ENCODE results near the gene SERPINB10. TPM values are rescaled to one million over a fixed set of nuclear protein-coding genes. Genes with fewer than 3 reads are reported as not detected.

The SERPINB10 gene
- polyA plus RNA-seq, 1 experiment = not detected

GRCh38 chr18:63905361-63905760, 2.4 kb upstream of the SERPINB10 start:
- ChIA-PET CTCF (no interaction called here), POLR2A (no interaction called here)
- no peak overlapping the region for H3K4me3 ChIP-seq (ENCODE audit: low read depth, low read length)
- no peaks in the 10 kb centered on the region for H3K27me3 ChIP-seq (ENCODE audit: control insufficient read depth, insufficient read depth, low read length)
- TF ChIP-seq CTCF (IDR thresholded peaks at IDR 0.05; ENCODE audit: low read depth, low read length) = no peak
- no peaks in the 10 kb centered on the region for H3K9me3 ChIP-seq (ENCODE audit: control insufficient read depth, insufficient read depth, low read length)
- H3K27ac ChIP-seq (ENCODE audit: low read depth, low read length) = no peak overlapping the region
- DNase-seq (ENCODE audit: low read depth, low spot score) = no peak

- Histone ChIP-seq H3K27ac (ENCODE audit: low read depth, low read length) (no peak overlapping the region), H3K9me3 (ENCODE audit: control insufficient read depth, insufficient read depth, low read length) (no peaks in the 10 kb centered on the region), H3K27me3 (ENCODE audit: control insufficient read depth, insufficient read depth, low read length) (no peaks in the 10 kb centered on the region), H3K4me3 (ENCODE audit: low read depth, low read length) (no peak overlapping the region)
- ChIA-PET POLR2A (no interaction called here), CTCF (no interaction called here)
- no peak for DNase-seq (ENCODE audit: low read depth, low spot score)
- no peak for TF ChIP-seq CTCF (IDR thresholded peaks at IDR 0.05; ENCODE audit: low read depth, low read length)
Measured at GRCh38 chr18:63906056-63906455, 1.7 kb upstream of the SERPINB10 start.

- no peaks in the 10 kb centered on the region for H3K27me3 ChIP-seq (ENCODE audit: control insufficient read depth, insufficient read depth, low read length)
- H3K27ac ChIP-seq (ENCODE audit: low read depth, low read length) = no peak overlapping the region
- CTCF ChIA-PET = interaction anchor here (1.2 kb wide), 1 partner anchor 85 kb away, joined by 3 read pairs; no protein-coding TSS in a partner anchor
- no peak for TF ChIP-seq CTCF (IDR thresholded peaks at IDR 0.05; ENCODE audit: low read depth, low read length)
- DNase-seq (ENCODE audit: low read depth, low spot score) = no peak
- no peak overlapping the region for H3K4me3 ChIP-seq (ENCODE audit: low read depth, low read length)
- H3K9me3 ChIP-seq (ENCODE audit: control insufficient read depth, insufficient read depth, low read length) = no peaks in the 10 kb centered on the region
- POLR2A ChIA-PET = no interaction called here
Measured at GRCh38 chr18:63908858-63909257, 1.1 kb downstream of the SERPINB10 start.

GRCh38 chr18:63909870-63910269, 2.1 kb downstream of the SERPINB10 start:
- Histone ChIP-seq H3K4me3 (ENCODE audit: low read depth, low read length) (no peak overlapping the region), H3K27me3 (ENCODE audit: control insufficient read depth, insufficient read depth, low read length) (no peaks in the 10 kb centered on the region), H3K27ac (ENCODE audit: low read depth, low read length) (no peak overlapping the region), H3K9me3 (ENCODE audit: control insufficient read depth, insufficient read depth, low read length) (no peaks in the 10 kb centered on the region)
- CTCF ChIA-PET = interaction anchor here (1.3 kb wide), 1 partner anchor 85 kb away, joined by 3 read pairs; no protein-coding TSS in a partner anchor
- POLR2A ChIA-PET = no interaction called here
- DNase-seq (ENCODE audit: low read depth, low spot score) = no peak
- no peak for TF ChIP-seq CTCF (IDR thresholded peaks at IDR 0.05; ENCODE audit: low read depth, low read length)

GRCh38 chr18:63917817-63918216, 10.1 kb downstream of the SERPINB10 start:
- no peak for TF ChIP-seq CTCF (IDR thresholded peaks at IDR 0.05; ENCODE audit: low read depth, low read length)
- ChIA-PET CTCF (interaction anchor here (0.7 kb wide), 1 partner anchor 77 kb away, joined by 3 read pairs; no protein-coding TSS in a partner anchor), POLR2A (no interaction called here)
- no peak for DNase-seq (ENCODE audit: low read depth, low spot score)
- no peak overlapping the region for H3K27ac ChIP-seq (ENCODE audit: low read depth, low read length)
- no peak overlapping the region for H3K4me3 ChIP-seq (ENCODE audit: low read depth, low read length)
- no peaks in the 10 kb centered on the region for H3K9me3 ChIP-seq (ENCODE audit: control insufficient read depth, insufficient read depth, low read length)
- H3K27me3 ChIP-seq (ENCODE audit: control insufficient read depth, insufficient read depth, low read length) = peaks cover 5% of the 10 kb centered on the region
